ENCODE measurements around the gene TSPY8.

DNA sequence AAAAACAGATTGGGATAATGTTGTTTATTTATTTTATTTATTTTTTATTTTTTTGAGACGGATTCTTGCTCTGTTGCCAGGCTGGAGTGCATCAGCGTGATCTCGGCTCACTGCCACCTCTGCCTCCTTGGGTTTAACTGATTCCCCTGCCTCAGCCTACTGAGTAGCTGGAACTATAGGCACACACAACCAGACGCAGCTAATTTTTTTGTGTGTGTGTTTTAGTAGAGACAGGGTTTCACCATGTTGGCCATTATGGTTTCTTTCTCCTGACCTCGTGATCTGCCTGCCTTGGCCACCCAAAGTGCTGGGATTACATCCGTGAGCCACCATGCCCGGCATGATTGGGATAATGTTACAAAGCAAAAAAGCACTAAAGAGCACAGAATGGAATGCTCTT lies 36.6 kb upstream of the TSPY8 start:
- TF ChIP-seq EZH2 (IDR thresholded peaks at IDR 0.05): no peak
- TF ChIP-seq, protein P1, sequence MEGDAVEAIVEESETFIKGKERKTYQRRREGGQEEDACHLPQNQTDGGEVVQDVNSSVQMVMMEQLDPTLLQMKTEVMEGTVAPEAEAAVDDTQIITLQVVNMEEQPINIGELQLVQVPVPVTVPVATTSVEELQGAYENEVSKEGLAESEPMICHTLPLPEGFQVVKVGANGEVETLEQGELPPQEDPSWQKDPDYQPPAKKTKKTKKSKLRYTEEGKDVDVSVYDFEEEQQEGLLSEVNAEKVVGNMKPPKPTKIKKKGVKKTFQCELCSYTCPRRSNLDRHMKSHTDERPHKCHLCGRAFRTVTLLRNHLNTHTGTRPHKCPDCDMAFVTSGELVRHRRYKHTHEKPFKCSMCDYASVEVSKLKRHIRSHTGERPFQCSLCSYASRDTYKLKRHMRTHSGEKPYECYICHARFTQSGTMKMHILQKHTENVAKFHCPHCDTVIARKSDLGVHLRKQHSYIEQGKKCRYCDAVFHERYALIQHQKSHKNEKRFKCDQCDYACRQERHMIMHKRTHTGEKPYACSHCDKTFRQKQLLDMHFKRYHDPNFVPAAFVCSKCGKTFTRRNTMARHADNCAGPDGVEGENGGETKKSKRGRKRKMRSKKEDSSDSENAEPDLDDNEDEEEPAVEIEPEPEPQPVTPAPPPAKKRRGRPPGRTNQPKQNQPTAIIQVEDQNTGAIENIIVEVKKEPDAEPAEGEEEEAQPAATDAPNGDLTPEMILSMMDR (IDR thresholded peaks at IDR 0.05): no peak
- TF ChIP-seq EZH2phosphoT487 (IDR thresholded peaks at IDR 0.05): no peak
